Measurements from ENCODE around the gene TUBB2A.
"Not testable (repeated sequence)": the region's sequence is repeated elsewhere in the genome, so short reads cannot be mapped to it uniquely, and the experiment has no call there.

Gene TUBB2A

DNA sequence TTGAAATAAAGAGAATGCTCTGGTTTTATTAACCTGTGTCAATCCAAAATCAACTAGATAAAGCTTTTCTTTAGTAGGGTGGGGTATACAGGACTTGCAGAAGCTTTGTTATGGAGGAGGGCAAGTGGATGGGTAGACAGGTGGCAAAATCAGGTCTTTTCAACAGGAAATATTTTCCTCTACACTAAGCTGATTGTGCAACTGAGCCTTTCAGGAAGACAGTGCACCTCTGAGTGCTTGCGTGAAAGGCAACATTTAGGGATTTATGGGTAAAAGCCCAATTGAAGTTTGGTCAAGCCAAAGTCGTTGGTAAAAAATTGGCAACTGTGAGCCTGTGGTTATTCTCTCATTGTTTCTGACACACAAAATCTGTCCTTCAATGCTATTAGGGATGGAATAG, 23.8 kb upstream of the TUBB2A start:
- no peak for DNase-seq (ENCODE audit: extremely low read depth, low read depth)
- TF ChIP-seq, protein P1, sequence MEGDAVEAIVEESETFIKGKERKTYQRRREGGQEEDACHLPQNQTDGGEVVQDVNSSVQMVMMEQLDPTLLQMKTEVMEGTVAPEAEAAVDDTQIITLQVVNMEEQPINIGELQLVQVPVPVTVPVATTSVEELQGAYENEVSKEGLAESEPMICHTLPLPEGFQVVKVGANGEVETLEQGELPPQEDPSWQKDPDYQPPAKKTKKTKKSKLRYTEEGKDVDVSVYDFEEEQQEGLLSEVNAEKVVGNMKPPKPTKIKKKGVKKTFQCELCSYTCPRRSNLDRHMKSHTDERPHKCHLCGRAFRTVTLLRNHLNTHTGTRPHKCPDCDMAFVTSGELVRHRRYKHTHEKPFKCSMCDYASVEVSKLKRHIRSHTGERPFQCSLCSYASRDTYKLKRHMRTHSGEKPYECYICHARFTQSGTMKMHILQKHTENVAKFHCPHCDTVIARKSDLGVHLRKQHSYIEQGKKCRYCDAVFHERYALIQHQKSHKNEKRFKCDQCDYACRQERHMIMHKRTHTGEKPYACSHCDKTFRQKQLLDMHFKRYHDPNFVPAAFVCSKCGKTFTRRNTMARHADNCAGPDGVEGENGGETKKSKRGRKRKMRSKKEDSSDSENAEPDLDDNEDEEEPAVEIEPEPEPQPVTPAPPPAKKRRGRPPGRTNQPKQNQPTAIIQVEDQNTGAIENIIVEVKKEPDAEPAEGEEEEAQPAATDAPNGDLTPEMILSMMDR (IDR thresholded peaks at IDR 0.05; ENCODE audit: low read depth, low read length, missing control alignments), result no peak
- no peak overlapping the region for H3K4me3 ChIP-seq (replicated peaks; ENCODE audit: low read depth, low read length)

DNA sequence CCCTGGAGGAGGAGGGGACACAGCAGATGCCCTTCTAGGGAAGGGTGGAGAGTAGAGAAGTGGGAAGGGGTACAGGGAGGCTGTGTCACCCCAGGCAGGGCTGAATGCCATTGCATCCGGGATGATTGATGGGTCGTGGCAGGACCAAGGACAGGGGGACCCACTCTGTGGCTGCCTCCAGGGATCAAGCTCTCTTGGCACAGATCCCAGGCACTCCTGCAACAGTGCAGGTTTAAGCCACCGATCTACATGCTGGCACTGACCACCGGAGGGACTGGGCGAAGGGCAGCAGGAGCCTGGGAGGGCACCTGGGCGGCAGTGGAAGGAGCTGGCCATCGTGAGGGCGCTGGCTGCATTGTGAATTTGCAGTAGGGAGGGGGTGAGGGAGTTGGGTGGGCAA, 22.6 kb upstream of the TUBB2A start:
- peak overlapping the region; percentile 22; the same call in 1 of the 2 replicates for H3K4me3 ChIP-seq (replicated peaks; ENCODE audit: low read depth, low read length)
- not testable (repeated sequence) for DNase-seq (ENCODE audit: extremely low read depth, low read depth)

GRCh38 chr6:3178666-3179065, 21.3 kb upstream of the TUBB2A start:
- H3K4me3 ChIP-seq (replicated peaks; ENCODE audit: low read depth, low read length); DNase-seq (ENCODE audit: extremely low read depth, low read depth): not testable (repeated sequence)

DNA sequence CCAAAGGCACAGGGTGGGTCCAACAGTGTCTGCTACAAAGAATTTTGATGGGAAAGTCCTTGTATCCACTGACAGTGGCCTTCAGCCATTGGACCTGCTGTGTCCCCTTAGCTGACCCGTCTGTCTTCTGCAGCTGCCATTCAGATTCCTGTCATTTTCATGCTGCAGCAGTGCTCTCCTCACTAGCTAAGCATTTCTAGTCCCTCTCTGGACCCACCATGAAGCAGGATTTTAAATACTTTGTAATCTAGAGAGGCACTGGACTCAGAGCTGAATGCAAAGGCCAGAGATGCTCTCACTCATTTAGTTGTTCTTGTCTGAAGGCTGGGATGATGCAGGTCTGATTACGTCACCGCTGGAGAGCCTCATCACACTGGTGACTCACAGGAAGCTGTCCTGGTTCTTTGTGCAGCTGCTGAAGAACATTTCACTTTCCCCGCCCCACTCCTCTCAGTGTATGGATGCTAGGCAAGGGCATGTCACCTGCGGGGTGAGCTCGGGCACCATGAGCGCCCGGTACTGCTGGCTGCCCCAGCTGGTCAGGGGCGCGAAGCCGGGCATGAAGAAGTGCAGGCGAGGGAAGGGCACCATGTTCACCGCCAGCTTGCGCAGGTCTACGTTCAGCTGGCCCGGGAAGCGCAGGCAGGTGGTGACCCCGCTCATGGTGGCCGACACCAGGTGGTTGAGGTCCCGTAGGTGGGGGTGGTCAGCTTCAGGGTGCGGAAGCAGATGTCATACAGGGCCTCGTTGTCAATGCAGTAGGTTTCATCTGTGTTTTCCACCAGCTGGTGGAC, 19.4 kb upstream of the TUBB2A start:
- TF ChIP-seq, protein P1 (IDR thresholded peaks at IDR 0.05; ENCODE audit: low read depth, low read length, missing control alignments), result no peak
- peak; percentile 78 for DNase-seq (ENCODE audit: extremely low read depth, low read depth)
- no peak overlapping the region for H3K4me3 ChIP-seq (replicated peaks; ENCODE audit: low read depth, low read length)

- DNase-seq (ENCODE audit: extremely low read depth, low read depth), result no peak
- TF ChIP-seq, protein P1 (IDR thresholded peaks at IDR 0.05; ENCODE audit: low read depth, low read length, missing control alignments), result no peak
- no peak overlapping the region for H3K4me3 ChIP-seq (replicated peaks; ENCODE audit: low read depth, low read length)
Observed at GRCh38 chr6:3175715-3176402, 18.5 kb upstream of the TUBB2A start.

DNA sequence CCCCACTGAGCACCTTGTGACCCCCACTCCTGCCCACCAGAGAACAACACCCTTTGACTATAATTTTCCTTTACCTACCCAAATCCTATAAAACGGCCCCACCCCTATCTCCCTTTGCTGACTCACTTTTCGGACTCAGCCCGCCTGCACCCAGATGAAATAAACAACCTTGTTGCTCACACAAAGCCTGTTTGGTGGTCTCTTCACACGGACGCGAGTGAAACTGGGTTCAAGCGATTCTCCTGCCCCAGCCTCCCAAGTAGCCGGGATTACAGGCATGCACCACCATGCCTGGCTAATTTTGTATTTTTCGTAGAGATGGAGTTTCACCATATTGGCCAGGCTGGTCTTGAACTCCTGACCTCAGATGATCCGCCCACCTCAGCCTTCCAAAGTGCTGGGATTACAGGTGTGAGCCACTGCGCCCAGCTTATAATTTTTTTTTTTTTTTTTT, 16.3 kb upstream of the TUBB2A start:
- H3K4me3 ChIP-seq (replicated peaks; ENCODE audit: low read depth, low read length), result not testable (repeated sequence)

GRCh38 chr6:3172789-3173188, 15.4 kb upstream of the TUBB2A start:
- DNase-seq (ENCODE audit: extremely low read depth, low read depth); H3K4me3 ChIP-seq (replicated peaks; ENCODE audit: low read depth, low read length): not testable (repeated sequence)

More for the DNA sequence above, 16.3 kb upstream of the TUBB2A start:
- DNase-seq (ENCODE audit: extremely low read depth, low read depth), result not testable (repeated sequence)

DNA sequence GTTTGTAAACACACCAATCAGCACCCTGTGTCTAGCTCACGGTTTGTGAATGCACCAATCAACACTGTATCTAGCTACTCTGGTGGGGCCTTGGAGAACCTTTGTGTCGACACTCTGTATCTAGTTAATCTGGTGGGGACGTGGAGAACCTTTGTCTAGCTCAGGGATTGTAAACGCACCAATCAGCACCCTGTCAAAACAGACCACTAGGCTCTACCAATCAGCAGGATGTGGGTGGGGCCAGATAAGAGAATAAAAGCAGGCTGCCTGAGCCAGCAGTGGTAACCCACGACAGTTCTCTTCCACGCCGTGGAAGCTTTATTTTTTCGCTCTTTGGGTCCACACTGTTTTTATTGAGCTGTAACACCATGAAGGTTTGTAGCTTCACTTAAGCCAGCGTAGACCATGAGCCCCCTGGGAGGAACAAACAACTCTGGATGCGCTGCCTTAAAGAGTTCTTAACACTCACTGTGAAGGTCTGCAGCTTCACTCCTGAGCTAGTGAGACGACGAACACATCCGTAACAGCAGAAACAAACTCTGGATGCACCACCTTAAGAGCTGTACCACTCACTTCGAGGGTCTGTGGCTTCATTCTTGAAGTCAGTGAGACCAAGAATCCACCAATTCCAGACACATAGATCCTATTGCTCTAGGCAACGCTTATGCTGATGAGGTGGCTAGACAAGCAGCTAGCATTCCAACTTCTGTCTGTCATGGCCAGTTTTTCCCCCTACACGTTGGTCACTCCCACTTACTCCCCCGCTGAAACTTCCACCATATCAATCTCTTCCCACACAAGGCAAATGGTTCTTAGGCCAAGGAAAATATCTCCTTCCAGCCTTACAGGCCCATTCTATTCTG, 14.2 kb upstream of the TUBB2A start:
- H3K4me3 ChIP-seq (replicated peaks; ENCODE audit: low read depth, low read length); DNase-seq (ENCODE audit: extremely low read depth, low read depth): not testable (repeated sequence)

GRCh38 chr6:3170676-3171075, 13.3 kb upstream of the TUBB2A start:
- not testable (repeated sequence) for H3K4me3 ChIP-seq (replicated peaks; ENCODE audit: low read depth, low read length); DNase-seq (ENCODE audit: extremely low read depth, low read depth)

DNA sequence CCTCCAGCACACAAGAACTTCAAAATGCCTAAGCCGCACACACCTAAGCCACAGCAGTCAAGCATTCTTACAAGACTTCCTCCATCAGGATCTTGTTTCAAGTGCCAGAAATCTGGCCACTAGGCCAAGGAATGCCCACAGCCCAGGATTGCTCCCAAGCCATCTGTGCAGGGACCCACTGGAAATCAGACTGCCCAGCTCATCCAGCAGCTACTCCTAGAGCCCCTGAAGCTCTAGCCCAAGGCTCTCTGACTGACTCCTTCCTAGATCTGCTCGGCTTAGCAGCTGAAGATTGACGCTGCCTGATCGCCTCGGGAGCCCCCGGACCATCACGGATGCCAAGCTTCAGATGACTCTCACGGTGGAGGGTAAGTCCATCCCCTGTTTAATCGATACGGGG, 10.7 kb upstream of the TUBB2A start:
- H3K4me3 ChIP-seq (replicated peaks; ENCODE audit: low read depth, low read length); DNase-seq (ENCODE audit: extremely low read depth, low read depth): not testable (repeated sequence)

GRCh38 chr6:3166535-3167225, 9.3 kb upstream of the TUBB2A start:
- not testable (repeated sequence) for DNase-seq (ENCODE audit: extremely low read depth, low read depth); H3K4me3 ChIP-seq (replicated peaks; ENCODE audit: low read depth, low read length)

All from HFF-Myc (cell line).